Activated CD8-positive, alpha-beta memory T cell treated with anti-CD3 and anti-CD28 coated beads, Interleukin-2, amount 50 U/mL, for 24 hours (primary cell): ENCODE data around the gene HOXC9.

Source experiments
- DNase-seq: peaks from one replicate; pipeline ENCODE4 v3.0.0-alpha.2; 2020; ENCODE audit errors: extremely low read depth

The HOXC9 gene

GRCh38 chr12:54002278-54002914 lies 2.4 kb downstream of the HOXC9 start:
- no peak for DNase-seq

- no peak for DNase-seq
Observed at GRCh38 chr12:54002915-54003389, 3.0 kb downstream of the HOXC9 start.

GRCh38 chr12:54003625-54004024 lies 3.7 kb downstream of the HOXC9 start:
- DNase-seq = no peak

- DNase-seq = no peak
Observed at GRCh38 chr12:54004063-54004840, 4.3 kb downstream of the HOXC9 start.

GRCh38 chr12:54004841-54005530 lies 5.0 kb downstream of the HOXC9 start:
- no peak for DNase-seq

- no peak for DNase-seq
Observed at GRCh38 chr12:54005531-54005852, 5.5 kb downstream of the HOXC9 start.

GRCh38 chr12:54005853-54006558 lies 6.0 kb downstream of the HOXC9 start:
- peak; percentile 57 for DNase-seq

- DNase-seq = no peak
Observed at GRCh38 chr12:54006559-54007220, 6.7 kb downstream of the HOXC9 start.

- no peak for DNase-seq
Observed at GRCh38 chr12:54007538-54008259, 7.7 kb downstream of the HOXC9 start.

GRCh38 chr12:54008260-54008552 lies 8.2 kb downstream of the HOXC9 start:
- DNase-seq = no peak

- DNase-seq = no peak
Observed at GRCh38 chr12:54009171-54010052, 9.5 kb downstream of the HOXC9 start.

- no peak for DNase-seq
Observed at GRCh38 chr12:54010053-54010971, 10.4 kb downstream of the HOXC9 start.

- no peak for DNase-seq
Observed at GRCh38 chr12:54010972-54011664, 11.2 kb downstream of the HOXC9 start.

GRCh38 chr12:54011665-54012532 lies 11.9 kb downstream of the HOXC9 start:
- DNase-seq = no peak

- DNase-seq = no peak
Observed at GRCh38 chr12:54012631-54013409, 12.9 kb downstream of the HOXC9 start.

GRCh38 chr12:54014377-54015017 lies 14.5 kb downstream of the HOXC9 start:
- DNase-seq = no peak
